NT2/D1 (cell line): ENCODE data around the gene SREBF1.

Experiments
- SUZ12 ChIP-seq: IDR thresholded peaks from 2 replicates; pipeline ENCODE4 v1.6.1; 2011; ENCODE audit not compliant: insufficient read length, insufficient read depth; ENCODE audit errors: extremely low read depth
- YY1 ChIP-seq: IDR thresholded peaks from 2 replicates; pipeline ENCODE4 v1.6.1; 2011; ENCODE audit not compliant: insufficient read length, insufficient read depth
- ZNF274 ChIP-seq: IDR thresholded peaks from 2 replicates; pipeline ENCODE4 v1.6.1; 2011; ENCODE audit warnings: mild to moderate bottlenecking, low read depth, low read length

- TF ChIP-seq ZNF274 (no peak), YY1 (no peak), SUZ12 (no peak)
Observed at GRCh38 chr17:17859909-17860765, 23.4 kb upstream of the SREBF1 start.
